Measurements from ENCODE around the gene CSK. TPM values are rescaled to one million over a fixed set of nuclear protein-coding genes. Genes with fewer than 3 reads are reported as not detected.

CSK gene
- total RNA-seq, 1 experiment from 2014 or later: 82.6 TPM

- no TSS peak for BruUV-seq (replicated peaks)
- H3K4me3 Mint-ChIP-seq (ENCODE audit: low read depth, unreplicated experiment): no peak overlapping the region
- H3K27me3 Mint-ChIP-seq (ENCODE audit: unreplicated experiment): no peaks in the 10 kb centered on the region
- peaks cover 60% of the 10 kb centered on the region for H3K36me3 Mint-ChIP-seq (ENCODE audit: insufficient read depth, unreplicated experiment)
- no peak for TF ChIP-seq CTCF (IDR thresholded peaks at IDR 0.05; ENCODE audit: unreplicated experiment)
- H3K9me3 Mint-ChIP-seq (ENCODE audit: low read depth, unreplicated experiment): no peaks in the 10 kb centered on the region
- CTCF ChIA-PET: interaction anchor here (1.0 to 1.4 kb wide), 3 partner anchors 56 to 62 kb away, joined by 3 to 5 read pairs (median 4); partner anchors contain the start of gene FAM219B
- intact Hi-C loops (cut with micrococcal nuclease; ENCODE audit: unreplicated experiment): no loop called here
- no peaks in the 10 kb centered on the region for H3K4me1 Mint-ChIP-seq (ENCODE audit: low read depth, unreplicated experiment)
- H3K27ac Mint-ChIP-seq (ENCODE audit: unreplicated experiment): no peak overlapping the region
- no peak for DNase-seq
Measured at GRCh38 chr15:74845208-74845568, 63.3 kb downstream of the CSK start.

GRCh38 chr15:74845581-74845980 lies 63.7 kb downstream of the CSK start:
- Mint-ChIP-seq H3K4me1 (ENCODE audit: low read depth, unreplicated experiment) (no peaks in the 10 kb centered on the region), H3K27me3 (ENCODE audit: unreplicated experiment) (no peaks in the 10 kb centered on the region), H3K27ac (ENCODE audit: unreplicated experiment) (no peak overlapping the region), H3K4me3 (ENCODE audit: low read depth, unreplicated experiment) (no peak overlapping the region), H3K36me3 (ENCODE audit: insufficient read depth, unreplicated experiment) (peaks cover 60% of the 10 kb centered on the region), H3K9me3 (ENCODE audit: low read depth, unreplicated experiment) (no peaks in the 10 kb centered on the region)
- CTCF ChIA-PET: interaction anchor here (1.4 kb wide), 1 partner anchor 61 kb away, joined by 5 read pairs; the partner anchor contains the start of gene FAM219B
- DNase-seq: no peak
- intact Hi-C loops (cut with micrococcal nuclease; ENCODE audit: unreplicated experiment): no loop called here
- TF ChIP-seq CTCF (IDR thresholded peaks at IDR 0.05; ENCODE audit: unreplicated experiment): no peak
- BruUV-seq (replicated peaks): no TSS peak

DNA sequence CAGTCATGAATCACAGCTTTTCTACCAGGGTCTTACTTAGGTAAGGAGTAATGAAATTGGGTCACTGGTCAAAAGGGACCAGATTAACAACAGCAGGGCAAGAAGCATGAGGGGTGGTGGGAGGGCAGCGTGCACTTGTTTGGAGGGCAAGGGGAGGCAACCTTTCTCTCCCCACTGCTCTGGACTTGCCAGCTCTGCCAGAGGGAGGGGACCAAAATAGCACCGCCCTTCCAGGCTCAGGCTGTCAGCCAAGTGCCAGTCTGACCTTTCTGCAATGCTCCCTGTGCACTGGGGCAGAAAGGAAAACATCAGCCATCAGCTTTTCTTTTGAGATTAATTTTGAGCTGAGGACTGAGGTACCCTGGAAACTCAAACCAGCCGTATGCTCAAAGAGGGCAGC lies 65.6 kb downstream of the CSK start:
- no peak for DNase-seq
- H3K27ac Mint-ChIP-seq (ENCODE audit: unreplicated experiment): no peak overlapping the region
- no peaks in the 10 kb centered on the region for H3K9me3 Mint-ChIP-seq (ENCODE audit: low read depth, unreplicated experiment)
- H3K27me3 Mint-ChIP-seq (ENCODE audit: unreplicated experiment): no peaks in the 10 kb centered on the region
- TF ChIP-seq CTCF (IDR thresholded peaks at IDR 0.05; ENCODE audit: unreplicated experiment): no peak
- H3K4me1 Mint-ChIP-seq (ENCODE audit: low read depth, unreplicated experiment): no peaks in the 10 kb centered on the region
- H3K36me3 Mint-ChIP-seq (ENCODE audit: insufficient read depth, unreplicated experiment): peaks cover 62% of the 10 kb centered on the region
- intact Hi-C loops (cut with micrococcal nuclease; ENCODE audit: unreplicated experiment): no loop called here
- BruUV-seq (replicated peaks): no TSS peak
- no peak overlapping the region for H3K4me3 Mint-ChIP-seq (ENCODE audit: low read depth, unreplicated experiment)
- CTCF ChIA-PET: interaction anchor here (0.6 to 0.8 kb wide), 2 partner anchors 71 to 354 kb away, joined by 3 to 6 read pairs; no protein-coding TSS in a partner anchor

GRCh38 chr15:74850393-74850792 lies 68.5 kb downstream of the CSK start:
- TF ChIP-seq CTCF (IDR thresholded peaks at IDR 0.05; ENCODE audit: unreplicated experiment): no peak
- no peaks in the 10 kb centered on the region for H3K9me3 Mint-ChIP-seq (ENCODE audit: low read depth, unreplicated experiment)
- no TSS peak for BruUV-seq (replicated peaks)
- H3K36me3 Mint-ChIP-seq (ENCODE audit: insufficient read depth, unreplicated experiment): peaks cover 51% of the 10 kb centered on the region
- no peaks in the 10 kb centered on the region for H3K4me1 Mint-ChIP-seq (ENCODE audit: low read depth, unreplicated experiment)
- H3K27ac Mint-ChIP-seq (ENCODE audit: unreplicated experiment): no peak overlapping the region
- H3K4me3 Mint-ChIP-seq (ENCODE audit: low read depth, unreplicated experiment): no peak overlapping the region
- no peak for DNase-seq
- CTCF ChIA-PET: no interaction called here
- intact Hi-C loops (cut with micrococcal nuclease; ENCODE audit: unreplicated experiment): no loop called here
- no peaks in the 10 kb centered on the region for H3K27me3 Mint-ChIP-seq (ENCODE audit: unreplicated experiment)

Data from Calu3 (cell line).